H1 (cell line): Measurements from ENCODE around the gene ATG5. TPM values are rescaled to one million over a fixed set of nuclear protein-coding genes. Genes with fewer than 3 reads are reported as not detected.

Experiments
- CTCF ChIA-PET: fragments of 300-600 bp; sonication (Branson Sonifier 250); formaldehyde crosslinking; loops from one replicate; lab custom pipeline; 2021; ENCODE audit not compliant: partially characterized antibody; lab: Charles Lee
- POLR2A ChIA-PET: fragments of 300-600 bp; sonication (Branson Sonifier 250); formaldehyde crosslinking; loops from one replicate; lab custom pipeline; 2021; ENCODE audit warnings: inconsistent platforms; ENCODE audit not compliant: partially characterized antibody; lab: Charles Lee
- DNase-seq, 2 experiments: peaks; one replicate each; pipeline versions ENCODE4 v3.0.0 to v3.0.0-alpha.2; 2010 to 2022; ENCODE audit warnings: low spot score in 2 of 2, low read depth in 1 of 2, mixed read lengths in 1 of 2
- FAIRE-seq: peaks from 2 replicates; lab custom pipeline; 2011; peaks lifted over from hg19 to GRCh38; lab: Jason Lieb, UNC
- H2AFZ ChIP-seq: 2 replicates; pipeline ENCODE4 v1.8.1; 2012; ENCODE audit warnings: low read length, inconsistent platforms
- H2AK5ac ChIP-seq: 2 replicates; pipeline ENCODE4 v1.6.1; 2013; ENCODE audit warnings: low read depth, low read length
- H2BK120ac ChIP-seq: replicated peaks from 2 replicates; pipeline ENCODE3; 2013; ENCODE audit warnings: low read depth, low read length, inconsistent platforms
- H2BK12ac ChIP-seq: 2 replicates; pipeline ENCODE4 v1.6.1; 2013; ENCODE audit warnings: low read depth, low read length
- H2BK15ac ChIP-seq: 2 replicates; pipeline ENCODE4 v1.6.1; 2013; ENCODE audit warnings: low read length
- H2BK20ac ChIP-seq: 2 replicates; pipeline ENCODE4 v1.6.1; 2013; ENCODE audit warnings: low read length
- H2BK5ac ChIP-seq: 2 replicates; pipeline ENCODE4 v1.6.1; 2013; ENCODE audit warnings: low read depth, low read length
- H3K14ac ChIP-seq: 2 replicates; pipeline ENCODE4 v1.6.1; 2013; ENCODE audit warnings: inconsistent platforms; ENCODE audit not compliant: insufficient read length
- H3K18ac ChIP-seq: 2 replicates; pipeline ENCODE4 v1.6.1; 2013; ENCODE audit warnings: low read length; ENCODE audit errors: extremely low read depth
- H3K23ac ChIP-seq: 2 replicates; pipeline ENCODE4 v1.6.1; 2013; ENCODE audit warnings: inconsistent platforms; ENCODE audit not compliant: insufficient read length
- H3K23me2 ChIP-seq: 2 replicates; pipeline ENCODE4 v1.6.1; 2013; ENCODE audit warnings: low read depth, low read length
- H3K27ac ChIP-seq: 2 replicates; pipeline ENCODE4 v1.6.1; 2011; ENCODE audit warnings: low read depth, low read length, inconsistent platforms
- H3K27me3 ChIP-seq, 4 experiments: replicated peaks in 1 of 4; 1 replicate in 1 of 4; 2 replicates in 3 of 4; pipeline versions ENCODE4 v1.6.1 to v1.8.1; 2011 to 2013; ENCODE audit warnings: low read length in 3 of 4, mild to moderate bottlenecking in 3 of 4, inconsistent platforms in 2 of 4, mixed read lengths in 2 of 4, moderate library complexity in 1 of 4; ENCODE audit not compliant: control insufficient read depth in 3 of 4, insufficient read depth in 3 of 4; ENCODE audit errors: extremely low read depth in 1 of 4
- H3K36me3 ChIP-seq, 4 experiments: 2 replicates each; pipeline versions ENCODE4 v1.6.1 to v1.8.1; 2011 to 2013; ENCODE audit warnings: mild to moderate bottlenecking in 4 of 4, low read length in 3 of 4, moderate library complexity in 2 of 4, control low read depth in 1 of 4, inconsistent platforms in 1 of 4; ENCODE audit not compliant: insufficient read depth in 4 of 4, control insufficient read depth in 2 of 4
- H3K4ac ChIP-seq: replicated peaks from 2 replicates; pipeline ENCODE3; 2013; ENCODE audit warnings: low read length, low read depth, mixed read lengths, inconsistent platforms; ENCODE audit not compliant: insufficient read length
- H3K4me1 ChIP-seq, 4 experiments: replicated peaks in 1 of 4; 1 replicate in 1 of 4; 2 replicates in 3 of 4; pipeline versions ENCODE4 v1.6.1 to v1.8.1; 2011 to 2013; ENCODE audit warnings: low read length in 3 of 4, inconsistent platforms in 2 of 4, mixed read lengths in 1 of 4; ENCODE audit not compliant: insufficient read depth in 4 of 4, control insufficient read depth in 3 of 4
- H3K4me2 ChIP-seq, 2 experiments: 2 replicates each; pipeline versions ENCODE4 v1.6.1 to v1.8.1; 2011 to 2013; ENCODE audit warnings: low read depth in 2 of 2, low read length in 2 of 2, control low read depth in 1 of 2, inconsistent platforms in 1 of 2, mild to moderate bottlenecking in 1 of 2; ENCODE audit not compliant: insufficient read depth in 1 of 2
- H3K4me3 ChIP-seq, 4 experiments: fragments of 200-600, 300-600 bp in 1 of 4; sonication (generic), shearing (Covaris generic), sonication (Bioruptor Twin) in 1 of 4; 2 replicates each; pipeline versions ENCODE4 v1.5.1 to v1.8.1; 2011 to 2016; ENCODE audit warnings: low read length in 4 of 4, low read depth in 3 of 4, control low read depth in 2 of 4, inconsistent platforms in 2 of 4, mild to moderate bottlenecking in 2 of 4, mixed read lengths in 1 of 4, moderate library complexity in 1 of 4; ENCODE audit not compliant: insufficient read depth in 2 of 4; ENCODE audit errors: extremely low read depth in 1 of 4
- H3K56ac ChIP-seq: replicated peaks from 2 replicates; pipeline ENCODE3; 2013; ENCODE audit warnings: low read depth, mild to moderate bottlenecking, mixed read lengths, low read length, inconsistent platforms; ENCODE audit not compliant: insufficient read length
- H3K79me1 ChIP-seq: 2 replicates; pipeline ENCODE4 v1.6.1; 2013; ENCODE audit warnings: low read depth, low read length, control low read depth
- H3K79me2 ChIP-seq, 2 experiments: 2 replicates each; pipeline versions ENCODE4 v1.6.1 to v1.8.1; 2012 to 2013; ENCODE audit warnings: low read length in 2 of 2, mild to moderate bottlenecking in 2 of 2, inconsistent platforms in 1 of 2; ENCODE audit not compliant: insufficient read depth in 2 of 2, control insufficient read depth in 1 of 2
- H3K9ac ChIP-seq, 4 experiments: replicated peaks in 1 of 4; 1 replicate in 1 of 4; 2 replicates in 3 of 4; pipeline versions ENCODE4 v1.6.1 to v1.8.1; 2011 to 2013; ENCODE audit warnings: low read depth in 3 of 4, low read length in 3 of 4, control low read depth in 2 of 4, mild to moderate bottlenecking in 2 of 4, moderate library complexity in 2 of 4, inconsistent platforms in 1 of 4; ENCODE audit errors: extremely low read depth in 1 of 4
- H3K9me3 ChIP-seq, 2 experiments: 2 replicates each; pipeline versions ENCODE4 v1.6.1 to v1.8.1; 2012 to 2013; ENCODE audit warnings: mild to moderate bottlenecking in 2 of 2, moderate library complexity in 2 of 2, control low read depth in 1 of 2, inconsistent platforms in 1 of 2, low read depth in 1 of 2, low read length in 1 of 2, mixed read lengths in 1 of 2; ENCODE audit not compliant: insufficient read depth in 2 of 2
- H4K20me1 ChIP-seq, 2 experiments: replicated peaks in 1 of 2; 2 replicates each; pipeline versions ENCODE3 to v1.8.1; 2011 to 2013; ENCODE audit warnings: inconsistent platforms in 2 of 2, low read length in 2 of 2, mild to moderate bottlenecking in 1 of 2; ENCODE audit not compliant: insufficient read depth in 2 of 2, control insufficient read depth in 1 of 2
- H4K5ac ChIP-seq: 2 replicates; pipeline ENCODE4 v1.6.1; 2013; ENCODE audit warnings: low read length, low read depth, mixed read lengths, inconsistent platforms; ENCODE audit not compliant: insufficient read length
- H4K8ac ChIP-seq: 2 replicates; pipeline ENCODE4 v1.8.0; 2013; ENCODE audit warnings: mild to moderate bottlenecking, moderate library complexity, low read length, inconsistent platforms; ENCODE audit not compliant: insufficient read depth; ENCODE audit errors: extremely low read depth
- H4K91ac ChIP-seq: replicated peaks from 2 replicates; pipeline ENCODE3; 2013; ENCODE audit warnings: low read length, mixed read lengths, inconsistent platforms; ENCODE audit not compliant: insufficient read length
- HDAC6 ChIP-seq: IDR thresholded peaks from one replicate; pipeline ENCODE4 v1.7.1; 2012; ENCODE audit warnings: low read depth, mild to moderate bottlenecking, inconsistent platforms, low read length, moderate library complexity
- JUN ChIP-seq: IDR thresholded peaks from 2 replicates; pipeline ENCODE4 v1.6.1; 2011; ENCODE audit warnings: low read depth, mild to moderate bottlenecking, improper control_type of control experiment, low read length
- MAFK ChIP-seq: IDR thresholded peaks from 2 replicates; pipeline ENCODE4 v1.6.1; 2012; ENCODE audit warnings: low read depth, mild to moderate bottlenecking, improper control_type of control experiment, low read length
- NANOG ChIP-seq: IDR thresholded peaks from 2 replicates; pipeline ENCODE4 v1.6.1; 2011; ENCODE audit warnings: low read length, low read depth, mild to moderate bottlenecking, inconsistent platforms; ENCODE audit not compliant: insufficient read depth, poor library complexity, severe bottlenecking
- POU5F1 ChIP-seq: IDR thresholded peaks from 2 replicates; pipeline ENCODE4 v1.6.1; 2011; ENCODE audit warnings: low read depth, mild to moderate bottlenecking, low read length, moderate library complexity
- RNF2 ChIP-seq: fragments of 200-900, 300-1000 bp; sonication (generic); IDR thresholded peaks from 2 replicates; pipeline ENCODE4 v1.7.1; 2016; ENCODE audit warnings: borderline replicate concordance, low read depth, mild to moderate bottlenecking, antibody characterized with exemption, low read length; ENCODE audit not compliant: poor library complexity, severe bottlenecking; ENCODE audit errors: missing control alignments
- SUZ12 ChIP-seq: fragments of 200-600 bp; sonication (generic); IDR thresholded peaks from 2 replicates; pipeline ENCODE4 v1.6.1; 2012; ENCODE audit warnings: mild to moderate bottlenecking, inconsistent platforms, low read length, moderate library complexity, mixed read lengths
- TBP ChIP-seq: IDR thresholded peaks from 2 replicates; pipeline ENCODE4 v1.6.1; 2011; ENCODE audit warnings: low read depth, low read length, improper control_type of control experiment
- WGBS, 2 experiments: shearing (Covaris generic) in 1 of 2; methylation state at CpG; one replicate each; pipeline versions ENCODE4 v1.1.6 to v1.1.7; 2013 to 2015; ENCODE audit warnings: low lambda C conversion rate in 2 of 2, mixed read lengths in 2 of 2, inconsistent platforms in 1 of 2, low coverage in 1 of 2, missing lambda C conversion rate in 1 of 2; ENCODE audit not compliant: insufficient replicate concordance in 2 of 2, insufficient coverage in 1 of 2, insufficient read length in 1 of 2; ENCODE audit errors: extremely low coverage in 1 of 2, missing lambda C conversion rate in 1 of 2; 5-methylcytosine and 5-hydroxymethylcytosine counted together
- polyA plus RNA-seq, 7 experiments: library from polyadenylated mRNA; depleted of rRNA in 3 of 7; stranded (reverse) in 5 of 7; unstranded in 2 of 7; fragments of >200 nt in 5 of 7; fragments of 200-250 nt in 2 of 7; gene quantifications; 1 replicate in 5 of 7; 2 replicates in 1 of 7; 4 replicates in 1 of 7; pipeline versions ENCODE4 v1.2.1 to v1.2.3, GENCODE V29; 2011 to 2013; ENCODE audit warnings: missing spikeins in 2 of 7, mixed read lengths in 2 of 7
- total RNA-seq: library from RNA; stranded (reverse); fragmentation: NEBNext Ultra II Directional; extraction: Animal tissue kit (Norgen Biotek cat#: 25700); gene quantifications from 2 replicates; pipeline ENCODE4 v1.2.1, GENCODE V29; 2021

Gene ATG5
- total and polyA plus RNA-seq, 2 of the 8 experiments (the other 6 are each of a cell fraction or from before 2014, with no cell fraction given) = 18.2 to 39.0 TPM

- DNase-seq = no peak
- H3K4ac ChIP-seq = no peak overlapping the region
- no peak overlapping the region for H3K27ac ChIP-seq
- no peak overlapping the region for H3K4me3 ChIP-seq
- H2BK15ac ChIP-seq = no peak overlapping the region
- H2BK20ac ChIP-seq = no peak overlapping the region
- 96% methylated on average over 2 of the region's 2 CpGs; no CpG with 5 or more reads in 1 of the 2 experiments for WGBS, 2 experiments
- no peaks in the 10 kb centered on the region for H3K27me3 ChIP-seq
- no peak overlapping the region for H3K23ac ChIP-seq
- no peak overlapping the region for H2BK12ac ChIP-seq
- H3K36me3 ChIP-seq = peaks cover 0 to 3% (median 0%) of the 10 kb centered on the region in 4 experiments; a peak in 2 of 8 replicates
- ChIA-PET CTCF (no interaction called here), POLR2A (no interaction called here)
- no peaks in the 10 kb centered on the region for H4K20me1 ChIP-seq
- H2BK5ac ChIP-seq = no peak overlapping the region
- H3K56ac ChIP-seq = no peak overlapping the region
- TF ChIP-seq HDAC6 = no peak
- no peak for TF ChIP-seq TBP
- TF ChIP-seq POU5F1 = no peak
- no peak for TF ChIP-seq RNF2
- no peak for TF ChIP-seq SUZ12
- no peak for TF ChIP-seq MAFK
- TF ChIP-seq NANOG = no peak
- TF ChIP-seq JUN = no peak
- no peak overlapping the region for H4K91ac ChIP-seq
- H2AK5ac ChIP-seq = no peak overlapping the region
- H3K4me2 ChIP-seq = no peak overlapping the region
- no peaks in the 10 kb centered on the region; the same call in 1 of the 2 replicates for H3K79me1 ChIP-seq
- no peaks in the 10 kb centered on the region; a peak in 1 of 4 replicates for H3K79me2 ChIP-seq
- no peak overlapping the region for H2BK120ac ChIP-seq
- no peaks in the 10 kb centered on the region for H3K4me1 ChIP-seq
- H3K9me3 ChIP-seq = no peaks in the 10 kb centered on the region; a peak in 1 of 4 replicates
- no peak overlapping the region for H3K14ac ChIP-seq
- H3K9ac ChIP-seq = no peak overlapping the region
- no peak overlapping the region for H2AFZ ChIP-seq
- FAIRE-seq = no peak
- H4K5ac ChIP-seq = no peak overlapping the region
- no peak overlapping the region for H3K18ac ChIP-seq
- H3K23me2 ChIP-seq = no peaks in the 10 kb centered on the region
- H4K8ac ChIP-seq = no peak overlapping the region
Observed at GRCh38 chr6:106226676-106227075, 98.9 kb downstream of the ATG5 start.
